Astrocyte (in vitro differentiated cells and primary cell): Measurements from ENCODE around the gene RIBC1.

ENCODE experiments used
- CTCF ChIP-seq: IDR thresholded peaks from 2 replicates; pipeline ENCODE4 v1.5.1; 2011; ENCODE audit warnings: low read depth, mild to moderate bottlenecking, inconsistent platforms, low read length, moderate library complexity; ENCODE audit not compliant: insufficient read depth
- EZH2 ChIP-seq: IDR thresholded peaks from 2 replicates; pipeline ENCODE4 v1.6.1; 2012; ENCODE audit warnings: mild to moderate bottlenecking, low read length, inconsistent platforms; ENCODE audit not compliant: insufficient read depth

- no peak for TF ChIP-seq CTCF
- no peak for TF ChIP-seq EZH2
These were observed 16.2 kb downstream of the RIBC1 start for GRCh38 chrX:53438832-53439230.
